Type B pancreatic cell (in vitro differentiated cells): ENCODE measurements around the gene PRKCQ. TPM values are rescaled to one million over a fixed set of nuclear protein-coding genes. Genes with fewer than 3 reads are reported as not detected.

Experiments used
- DNase-seq: peaks from one replicate; pipeline ENCODE4 v3.0.0; 2021; ENCODE audit warnings: mixed read lengths; ENCODE audit not compliant: unreplicated experiment; ENCODE audit errors: extremely low spot score
- H3K27ac Mint-ChIP-seq: 2 replicates; pipeline ENCODE4 v1.8.0; 2021; ENCODE audit warnings: mild to moderate bottlenecking, mixed read lengths
- H3K27me3 Mint-ChIP-seq: 2 replicates; pipeline ENCODE4 v1.8.0; 2021; ENCODE audit warnings: mixed read lengths
- H3K36me3 Mint-ChIP-seq: 2 replicates; pipeline ENCODE4 v1.8.0; 2021; ENCODE audit warnings: mixed read lengths
- H3K4me1 Mint-ChIP-seq: one replicate; pipeline ENCODE4 v1.8.0; 2021; ENCODE audit warnings: mixed read lengths; ENCODE audit not compliant: unreplicated experiment
- H3K4me3 Mint-ChIP-seq: 2 replicates; pipeline ENCODE4 v1.8.0; 2021; ENCODE audit warnings: mild to moderate bottlenecking, mixed read lengths
- H3K9me3 Mint-ChIP-seq: 2 replicates; pipeline ENCODE4 v1.8.0; 2021; ENCODE audit warnings: mixed read lengths
- long read RNA-seq: library from polyadenylated mRNA; unstranded; transcript quantifications from one replicate; pipeline ENCODE4 v2.0.0, GENCODE V29; 2020
- total RNA-seq: library from RNA; stranded (reverse); gene quantifications from 2 replicates; pipeline ENCODE4 v1.2.1, GENCODE V29; 2021; ENCODE audit warnings: low replicate concordance
- TF ChIP-seq, protein P1 (sequence below): fragments of 200-600 bp; sonication (generic); conservative IDR thresholded peaks from 2 replicates; pipeline ENCODE4 v1.5.0; 2021; ENCODE audit warnings: antibody characterized with exemption, mild to moderate bottlenecking

PRKCQ gene
- total RNA-seq: 1.6 and 2.0 TPM in 2 replicates
- long read RNA-seq, partial matches to known transcripts: 0 of 2 reads
- long read RNA-seq, other reads (novel, unspliced or antisense): 1 of 2 reads

DNA sequence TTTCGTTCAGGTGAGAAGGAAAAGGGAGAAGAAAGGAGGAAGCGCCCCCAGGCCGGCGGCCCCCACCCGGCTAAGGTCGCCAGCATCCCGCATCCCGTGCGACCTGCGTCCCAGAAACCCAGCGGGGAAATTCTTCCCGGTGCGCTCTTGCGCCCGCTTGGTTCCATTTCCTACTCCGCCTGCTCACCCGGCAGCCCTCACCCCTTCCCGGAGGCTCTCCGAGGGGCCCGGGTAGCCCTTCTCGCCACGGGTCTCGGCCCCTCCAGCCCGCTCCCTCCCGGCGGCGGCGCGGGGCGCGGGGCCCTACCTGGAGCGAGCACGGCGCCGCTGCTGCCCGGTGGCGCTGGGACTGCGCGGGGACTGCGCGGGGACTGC is at the start of gene PRKCQ:
PRKCQ (minus strand) TSS at position 373 of the 375 bp plus-strand sequence. CDS start 65,141 bp downstream, outside the sequence.
- peaks cover 47% of the 10 kb centered on the region for H3K27me3 Mint-ChIP-seq
- DNase-seq: no peak

DNA sequence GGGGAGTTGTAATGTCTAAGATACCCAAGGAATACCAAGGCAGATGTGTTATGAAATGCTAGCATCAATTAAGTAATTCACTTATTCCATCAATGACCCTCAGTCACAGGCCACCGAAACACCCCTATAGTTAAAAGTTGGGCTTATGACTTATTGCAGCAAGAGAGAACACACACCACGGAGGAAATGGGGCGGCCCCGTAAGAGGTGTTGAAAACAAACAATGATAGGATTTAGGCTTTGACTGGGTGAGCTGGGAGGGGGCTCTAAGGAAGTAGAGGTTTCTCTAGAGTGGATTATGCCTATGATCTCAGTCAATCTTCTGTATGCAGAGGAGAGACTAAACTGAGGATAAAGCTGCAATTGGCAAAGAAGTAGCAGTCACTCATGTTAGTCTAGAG is 45.4 kb upstream of the PRKCQ start:
- TF ChIP-seq, protein P1, sequence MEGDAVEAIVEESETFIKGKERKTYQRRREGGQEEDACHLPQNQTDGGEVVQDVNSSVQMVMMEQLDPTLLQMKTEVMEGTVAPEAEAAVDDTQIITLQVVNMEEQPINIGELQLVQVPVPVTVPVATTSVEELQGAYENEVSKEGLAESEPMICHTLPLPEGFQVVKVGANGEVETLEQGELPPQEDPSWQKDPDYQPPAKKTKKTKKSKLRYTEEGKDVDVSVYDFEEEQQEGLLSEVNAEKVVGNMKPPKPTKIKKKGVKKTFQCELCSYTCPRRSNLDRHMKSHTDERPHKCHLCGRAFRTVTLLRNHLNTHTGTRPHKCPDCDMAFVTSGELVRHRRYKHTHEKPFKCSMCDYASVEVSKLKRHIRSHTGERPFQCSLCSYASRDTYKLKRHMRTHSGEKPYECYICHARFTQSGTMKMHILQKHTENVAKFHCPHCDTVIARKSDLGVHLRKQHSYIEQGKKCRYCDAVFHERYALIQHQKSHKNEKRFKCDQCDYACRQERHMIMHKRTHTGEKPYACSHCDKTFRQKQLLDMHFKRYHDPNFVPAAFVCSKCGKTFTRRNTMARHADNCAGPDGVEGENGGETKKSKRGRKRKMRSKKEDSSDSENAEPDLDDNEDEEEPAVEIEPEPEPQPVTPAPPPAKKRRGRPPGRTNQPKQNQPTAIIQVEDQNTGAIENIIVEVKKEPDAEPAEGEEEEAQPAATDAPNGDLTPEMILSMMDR: no peak

More for the DNA sequence above, at the start of gene PRKCQ:
- TF ChIP-seq, protein P1: no peak
- Mint-ChIP-seq H3K36me3 (no peaks in the 10 kb centered on the region), H3K9me3 (no peaks in the 10 kb centered on the region), H3K4me1 (peaks cover 11% of the 10 kb centered on the region), H3K27ac (peak within 1 kb of the TSS; percentile 81), H3K4me3 (peak within 1 kb of the TSS; percentile 93)

DNA sequence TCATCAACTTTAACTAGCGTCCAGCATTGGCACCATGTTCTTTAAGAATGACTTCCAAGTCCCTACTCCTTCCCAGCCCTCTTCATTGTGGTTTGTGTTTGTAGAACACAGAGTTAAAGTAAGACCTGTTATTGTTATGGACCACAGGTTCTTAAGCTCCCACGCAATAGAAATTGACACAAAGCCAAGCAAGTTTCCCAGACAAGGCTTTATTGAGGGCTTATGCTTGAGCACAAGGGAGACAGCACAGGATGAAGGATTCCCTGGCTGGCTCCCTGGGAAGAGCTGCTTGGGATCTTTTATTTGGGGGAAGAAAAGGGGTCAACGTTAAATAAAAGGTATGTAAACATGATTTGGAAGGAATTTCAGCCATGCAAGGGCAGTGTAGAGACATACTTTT is 44.3 kb upstream of the PRKCQ start:
- Mint-ChIP-seq H3K4me1 (peaks cover 5% of the 10 kb centered on the region), H3K9me3 (no peaks in the 10 kb centered on the region), H3K36me3 (no peaks in the 10 kb centered on the region), H3K27me3 (peaks cover 54% of the 10 kb centered on the region), H3K27ac (no peak overlapping the region), H3K4me3 (no peak overlapping the region)
- TF ChIP-seq, protein P1: no peak
- no peak for DNase-seq

More for the DNA sequence above, 45.4 kb upstream of the PRKCQ start:
- Mint-ChIP-seq H3K4me3 (no peak overlapping the region), H3K36me3 (no peaks in the 10 kb centered on the region), H3K9me3 (no peaks in the 10 kb centered on the region), H3K4me1 (peaks cover 5% of the 10 kb centered on the region), H3K27me3 (peaks cover 46% of the 10 kb centered on the region), H3K27ac (no peak overlapping the region)
- DNase-seq: no peak

DNA sequence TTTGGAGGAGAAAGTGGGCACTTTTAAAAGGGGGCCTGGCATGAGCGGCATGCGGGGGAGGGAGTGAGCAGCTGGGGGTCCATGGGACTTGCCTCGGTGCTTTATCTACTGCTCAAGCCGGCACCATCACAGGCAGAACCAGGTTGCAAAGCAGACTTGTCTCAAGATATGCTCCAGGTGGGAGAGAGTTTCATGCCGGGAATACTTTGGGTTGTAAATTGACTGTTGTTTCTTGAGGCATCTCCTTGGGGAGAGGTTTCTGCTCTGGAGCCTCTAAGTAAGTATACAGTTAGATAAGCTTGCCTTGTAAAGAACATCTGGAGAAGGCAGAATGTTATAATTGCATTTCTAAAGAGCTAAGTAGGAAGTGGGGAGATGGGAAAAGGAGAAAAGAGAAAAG is 42.8 kb upstream of the PRKCQ start:
- no peak for DNase-seq
- TF ChIP-seq, protein P1: no peak
- Mint-ChIP-seq H3K4me3 (no peak overlapping the region), H3K4me1 (peaks cover 5% of the 10 kb centered on the region), H3K36me3 (no peaks in the 10 kb centered on the region), H3K27me3 (peaks cover 58% of the 10 kb centered on the region), H3K27ac (no peak overlapping the region), H3K9me3 (no peaks in the 10 kb centered on the region)

DNA sequence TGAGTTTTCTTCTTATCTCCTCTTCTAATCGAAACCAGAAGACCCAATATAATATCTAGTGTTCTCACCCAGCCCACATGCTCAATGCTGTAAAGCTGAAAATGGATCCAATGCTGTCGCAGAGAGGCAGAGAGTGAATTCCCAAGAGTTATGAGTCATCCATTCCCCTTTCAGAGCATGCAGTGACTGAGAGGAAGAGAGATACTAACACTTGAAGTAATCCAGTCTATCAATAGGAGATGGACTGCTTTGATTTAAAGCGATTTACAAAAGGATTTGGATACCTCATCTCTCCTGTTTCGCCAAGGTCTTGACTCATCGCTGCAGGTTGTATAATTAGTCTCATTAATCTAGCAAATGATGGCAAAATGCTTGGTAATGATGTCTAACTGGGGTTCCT is 41.5 kb upstream of the PRKCQ start:
- H3K4me3 Mint-ChIP-seq: no peak overlapping the region

More for the DNA sequence above, 41.5 kb upstream of the PRKCQ start:
- Mint-ChIP-seq H3K27ac (no peak overlapping the region), H3K27me3 (peaks cover 47% of the 10 kb centered on the region), H3K4me1 (peaks cover 5% of the 10 kb centered on the region), H3K36me3 (no peaks in the 10 kb centered on the region), H3K9me3 (no peaks in the 10 kb centered on the region)
- TF ChIP-seq, protein P1: no peak
- DNase-seq: no peak
